Measurements from ENCODE around the gene SPEF1.

- TF ChIP-seq CTCF (IDR thresholded peaks at IDR 0.05) = no peak
- TF ChIP-seq POLR2A (IDR thresholded peaks at IDR 0.05) = no peak
Observed at GRCh38 chr20:3800878-3801260, 19.6 kb upstream of the SPEF1 start.
